Liver (tissue), 9 donors: ENCODE data around the gene WDR19. TPM values are rescaled to one million over a fixed set of nuclear protein-coding genes. Genes with fewer than 3 reads are reported as not detected.

ENCODE experiments used
- DNase-seq: peaks from one replicate; pipeline ENCODE4 v3.0.0-alpha.2; 2017; ENCODE audit warnings: low spot score
- H3K27ac ChIP-seq, 2 donors: one replicate each; pipeline ENCODE4 v1.7.0; 2013; ENCODE audit warnings: inconsistent platforms in 2 of 2, low read length in 2 of 2, control low read depth in 1 of 2, low read depth in 1 of 2, mild to moderate bottlenecking in 1 of 2
- H3K27me3 ChIP-seq, 4 donors: one replicate each; pipeline versions ENCODE4 v1.6.1 to v1.7.0; 2013; ENCODE audit warnings: low read length in 3 of 4, inconsistent platforms in 1 of 4, mild to moderate bottlenecking in 1 of 4, moderate library complexity in 1 of 4; ENCODE audit not compliant: control insufficient read depth in 4 of 4, insufficient read depth in 4 of 4
- H3K36me3 ChIP-seq, 4 donors: one replicate each; pipeline versions ENCODE4 v1.6.1 to v1.7.0; 2013; ENCODE audit warnings: low read length in 3 of 4, mild to moderate bottlenecking in 3 of 4, low read depth in 1 of 4, moderate library complexity in 1 of 4; ENCODE audit not compliant: control insufficient read depth in 4 of 4, insufficient read depth in 3 of 4
- H3K4me1 ChIP-seq, 4 donors: one replicate each; pipeline versions ENCODE4 v1.6.1 to v1.7.0; 2013; ENCODE audit warnings: low read length in 3 of 4, mild to moderate bottlenecking in 3 of 4, moderate library complexity in 1 of 4; ENCODE audit not compliant: control insufficient read depth in 4 of 4, insufficient read depth in 4 of 4
- H3K4me3 ChIP-seq, 3 donors: one replicate each; pipeline versions ENCODE4 v1.6.1 to v1.7.0; 2013; ENCODE audit warnings: low read length in 3 of 3, control low read depth in 1 of 3, low read depth in 1 of 3, mild to moderate bottlenecking in 1 of 3
- H3K9ac ChIP-seq, 2 donors: one replicate each; pipeline ENCODE4 v1.7.0; 2013; ENCODE audit warnings: low read length in 2 of 2, mild to moderate bottlenecking in 2 of 2, moderate library complexity in 2 of 2, control low read depth in 1 of 2, low read depth in 1 of 2
- H3K9me3 ChIP-seq, 4 donors: one replicate each; pipeline versions ENCODE4 v1.6.1 to v1.7.0; 2013; ENCODE audit warnings: low read length in 3 of 4; ENCODE audit not compliant: control insufficient read depth in 4 of 4
- CTCF ChIP-seq: fragments of 150-350 bp; IDR thresholded peaks from 2 replicates; pipeline ENCODE4 v1.5.1; 2017; ENCODE audit warnings: improper control_type of control experiment, low read depth, low read length; ENCODE audit not compliant: missing input control
- EGR1 ChIP-seq, 2 donors: IDR thresholded peaks; 2 replicates each; pipeline ENCODE4 v1.6.1; 2016 to 2018; ENCODE audit warnings: antibody characterized with exemption in 2 of 2, low read depth in 2 of 2
- FOXA1 ChIP-seq: IDR thresholded peaks from 2 replicates; pipeline ENCODE4 v1.6.1; 2016; ENCODE audit warnings: antibody characterized with exemption
- FOXA2 ChIP-seq: IDR thresholded peaks from 2 replicates; pipeline ENCODE4 v1.6.1; 2016; ENCODE audit warnings: antibody characterized with exemption
- GABPA ChIP-seq, 2 donors: IDR thresholded peaks in 1 of 2; conservative IDR thresholded peaks in 1 of 2; 2 replicates each; pipeline ENCODE4 v1.6.1; 2016; ENCODE audit warnings: antibody characterized with exemption in 2 of 2, mild to moderate bottlenecking in 1 of 2, moderate library complexity in 1 of 2
- HNF4A ChIP-seq, 2 donors: conservative IDR thresholded peaks; 2 replicates each; pipeline ENCODE4 v1.6.1; 2016; ENCODE audit warnings: antibody characterized with exemption in 2 of 2, mild to moderate bottlenecking in 2 of 2
- JUND ChIP-seq, 2 donors: IDR thresholded peaks; 2 replicates each; pipeline ENCODE4 v1.6.1; 2016; ENCODE audit warnings: antibody characterized with exemption in 2 of 2
- NR2F2 ChIP-seq: IDR thresholded peaks from 2 replicates; pipeline ENCODE4 v1.6.1; 2016; ENCODE audit warnings: antibody characterized with exemption
- RAD21 ChIP-seq, 2 donors: IDR thresholded peaks; 2 replicates each; pipeline ENCODE4 v1.6.1; 2016; ENCODE audit warnings: antibody characterized with exemption in 2 of 2, mild to moderate bottlenecking in 2 of 2
- RXRA ChIP-seq, 2 donors: IDR thresholded peaks; 2 replicates each; pipeline ENCODE4 v1.6.1; 2017 to 2018; ENCODE audit warnings: antibody characterized with exemption in 2 of 2, mild to moderate bottlenecking in 1 of 2
- SP1 ChIP-seq: IDR thresholded peaks from 2 replicates; pipeline ENCODE4 v1.6.1; 2018; ENCODE audit warnings: antibody characterized with exemption, mild to moderate bottlenecking
- TAF1 ChIP-seq: conservative IDR thresholded peaks from 2 replicates; pipeline ENCODE4 v1.6.1; 2016; ENCODE audit warnings: antibody characterized with exemption, mild to moderate bottlenecking
- YY1 ChIP-seq: IDR thresholded peaks from 2 replicates; pipeline ENCODE4 v1.6.1; 2016; ENCODE audit warnings: antibody characterized with exemption, mild to moderate bottlenecking
- WGBS: extraction: QIAGEN DNeasy Blood & Tissue Kit; methylation state at CpG from one replicate; pipeline ENCODE4 v1.1.7; 2013; 5-methylcytosine and 5-hydroxymethylcytosine counted together
- polyA plus RNA-seq, 2 donors: library from polyadenylated mRNA; stranded (reverse) in 1 of 2; unstranded in 1 of 2; fragments of 200-250 nt in 1 of 2; fragments of >200 nt in 1 of 2; fragmentation: Nextera tagmentation in 1 of 2; extraction: Ambion mirVana in 1 of 2; gene quantifications; one replicate each; pipeline versions ENCODE4 v1.2.1 to v1.2.3, GENCODE V29; 2013 to 2015
- total RNA-seq, 2 donors: library from RNA; depleted of rRNA; stranded (reverse); fragments of >200 nt; gene quantifications; one replicate each; pipeline ENCODE4 v1.2.3, GENCODE V29; 2014
- TF ChIP-seq, protein P1 (sequence below): IDR thresholded peaks from 2 replicates; pipeline ENCODE4 v1.6.1; 2016; ENCODE audit warnings: antibody characterized with exemption
- TF ChIP-seq, protein P2 (sequence below): IDR thresholded peaks from 2 replicates; pipeline ENCODE4 v1.6.1; 2016; ENCODE audit warnings: antibody characterized with exemption, mild to moderate bottlenecking
- TF ChIP-seq, protein P3 (sequence below): IDR thresholded peaks from 2 replicates; pipeline ENCODE4 v1.6.1; 2016; ENCODE audit warnings: antibody characterized with exemption
- TF ChIP-seq, protein P4 (sequence below): IDR thresholded peaks from 2 replicates; pipeline ENCODE4 v1.6.1; 2016; ENCODE audit warnings: antibody characterized with exemption
- donor health status: healthy.
- donor health status: healthy.
- donor health status: healthy.
- donor health status: healthy.
- donor health status: healthy.

Gene WDR19
- total and polyA plus RNA-seq, 4 donors = 9.5 to 34.3 (median 17.7) TPM

DNA sequence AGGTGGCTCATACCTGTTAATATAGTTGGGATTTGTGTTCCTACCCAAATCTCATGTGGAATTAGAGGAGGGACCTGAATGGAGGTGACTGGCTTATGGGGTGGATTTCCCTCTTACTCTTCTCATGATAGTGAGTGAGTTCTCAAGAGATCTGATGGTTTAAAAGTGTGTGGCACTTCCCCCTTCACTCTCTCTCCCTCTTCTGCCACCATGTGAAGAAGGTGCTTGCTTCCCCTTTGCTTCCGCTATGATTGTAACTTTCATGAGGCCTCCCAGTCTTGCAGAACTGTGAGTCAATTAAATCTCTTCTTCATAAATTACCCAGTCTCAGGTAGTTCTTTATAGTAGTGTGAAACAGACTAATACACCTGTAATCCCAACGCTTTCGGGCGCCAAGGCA is 28.3 kb upstream of the WDR19 start:
- TF ChIP-seq, protein P1, sequence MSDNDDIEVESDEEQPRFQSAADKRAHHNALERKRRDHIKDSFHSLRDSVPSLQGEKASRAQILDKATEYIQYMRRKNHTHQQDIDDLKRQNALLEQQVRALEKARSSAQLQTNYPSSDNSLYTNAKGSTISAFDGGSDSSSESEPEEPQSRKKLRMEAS = no peak
- no peak for TF ChIP-seq RAD21 (IDR thresholded peaks at IDR 0.05)
- TF ChIP-seq, protein P2, sequence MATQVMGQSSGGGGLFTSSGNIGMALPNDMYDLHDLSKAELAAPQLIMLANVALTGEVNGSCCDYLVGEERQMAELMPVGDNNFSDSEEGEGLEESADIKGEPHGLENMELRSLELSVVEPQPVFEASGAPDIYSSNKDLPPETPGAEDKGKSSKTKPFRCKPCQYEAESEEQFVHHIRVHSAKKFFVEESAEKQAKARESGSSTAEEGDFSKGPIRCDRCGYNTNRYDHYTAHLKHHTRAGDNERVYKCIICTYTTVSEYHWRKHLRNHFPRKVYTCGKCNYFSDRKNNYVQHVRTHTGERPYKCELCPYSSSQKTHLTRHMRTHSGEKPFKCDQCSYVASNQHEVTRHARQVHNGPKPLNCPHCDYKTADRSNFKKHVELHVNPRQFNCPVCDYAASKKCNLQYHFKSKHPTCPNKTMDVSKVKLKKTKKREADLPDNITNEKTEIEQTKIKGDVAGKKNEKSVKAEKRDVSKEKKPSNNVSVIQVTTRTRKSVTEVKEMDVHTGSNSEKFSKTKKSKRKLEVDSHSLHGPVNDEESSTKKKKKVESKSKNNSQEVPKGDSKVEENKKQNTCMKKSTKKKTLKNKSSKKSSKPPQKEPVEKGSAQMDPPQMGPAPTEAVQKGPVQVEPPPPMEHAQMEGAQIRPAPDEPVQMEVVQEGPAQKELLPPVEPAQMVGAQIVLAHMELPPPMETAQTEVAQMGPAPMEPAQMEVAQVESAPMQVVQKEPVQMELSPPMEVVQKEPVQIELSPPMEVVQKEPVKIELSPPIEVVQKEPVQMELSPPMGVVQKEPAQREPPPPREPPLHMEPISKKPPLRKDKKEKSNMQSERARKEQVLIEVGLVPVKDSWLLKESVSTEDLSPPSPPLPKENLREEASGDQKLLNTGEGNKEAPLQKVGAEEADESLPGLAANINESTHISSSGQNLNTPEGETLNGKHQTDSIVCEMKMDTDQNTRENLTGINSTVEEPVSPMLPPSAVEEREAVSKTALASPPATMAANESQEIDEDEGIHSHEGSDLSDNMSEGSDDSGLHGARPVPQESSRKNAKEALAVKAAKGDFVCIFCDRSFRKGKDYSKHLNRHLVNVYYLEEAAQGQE = no peak
- no peak for TF ChIP-seq FOXA1
- TF ChIP-seq YY1 = no peak
- TF ChIP-seq HNF4A (conservative IDR thresholded peaks at IDR 0.05) = no peak
- no peak for TF ChIP-seq FOXA2
- TF ChIP-seq NR2F2 = no peak
- TF ChIP-seq TAF1 = no peak
- H3K4me1 ChIP-seq = no peaks in the 10 kb centered on the region
- no peaks in the 10 kb centered on the region for H3K9me3 ChIP-seq
- WGBS = 94% methylated on average over 4 of the region's 4 CpGs
- no peaks in the 10 kb centered on the region for H3K36me3 ChIP-seq
- H3K4me3 ChIP-seq = no peak overlapping the region
- no peak overlapping the region for H3K27ac ChIP-seq
- no peak overlapping the region for H3K9ac ChIP-seq
- H3K27me3 ChIP-seq = no peaks in the 10 kb centered on the region
- DNase-seq = no peak

DNA sequence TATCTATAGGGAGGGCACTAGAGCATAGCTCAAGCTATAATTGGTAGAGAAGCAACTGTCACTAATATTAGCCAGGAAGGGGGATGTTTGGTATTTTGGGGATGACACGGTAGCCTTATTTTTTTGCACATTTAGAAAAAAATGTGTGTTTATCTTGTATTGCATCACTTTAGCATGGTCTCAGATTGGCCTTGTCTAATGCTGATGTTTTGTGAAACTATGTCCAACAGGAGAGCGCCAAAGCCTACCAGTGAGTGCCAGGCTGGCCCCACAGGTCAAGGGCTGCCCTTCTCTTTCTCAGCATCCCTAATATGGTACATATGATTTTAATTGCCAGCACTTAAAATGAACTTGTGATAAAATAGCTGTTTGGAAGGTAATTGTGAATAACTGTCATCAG is 24.8 kb upstream of the WDR19 start:
- no peak for DNase-seq
- H3K27me3 ChIP-seq = no peaks in the 10 kb centered on the region
- no peaks in the 10 kb centered on the region for H3K9me3 ChIP-seq
- TF ChIP-seq JUND (IDR thresholded peaks at IDR 0.05) (no peak), NR2F2 (no peak), CTCF (no peak), FOXA2 (no peak), TAF1 (no peak), EGR1 (IDR thresholded peaks at IDR 0.05; ENCODE audit: low read depth in 2 of 2) (no peak), RXRA (IDR thresholded peaks at IDR 0.05) (no peak), HNF4A (conservative IDR thresholded peaks at IDR 0.05) (no peak), SP1 (no peak), RAD21 (IDR thresholded peaks at IDR 0.05) (no peak), YY1 (no peak), GABPA (IDR thresholded peaks at IDR 0.05 in 1 of 2, conservative IDR thresholded peaks at IDR 0.05 in 1 of 2) (no peak)
- TF ChIP-seq, protein P3, sequence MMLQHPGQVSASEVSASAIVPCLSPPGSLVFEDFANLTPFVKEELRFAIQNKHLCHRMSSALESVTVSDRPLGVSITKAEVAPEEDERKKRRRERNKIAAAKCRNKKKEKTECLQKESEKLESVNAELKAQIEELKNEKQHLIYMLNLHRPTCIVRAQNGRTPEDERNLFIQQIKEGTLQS = no peak
- TF ChIP-seq, protein P2 = no peak
- TF ChIP-seq, protein P1 = no peak
- TF ChIP-seq, protein P4, sequence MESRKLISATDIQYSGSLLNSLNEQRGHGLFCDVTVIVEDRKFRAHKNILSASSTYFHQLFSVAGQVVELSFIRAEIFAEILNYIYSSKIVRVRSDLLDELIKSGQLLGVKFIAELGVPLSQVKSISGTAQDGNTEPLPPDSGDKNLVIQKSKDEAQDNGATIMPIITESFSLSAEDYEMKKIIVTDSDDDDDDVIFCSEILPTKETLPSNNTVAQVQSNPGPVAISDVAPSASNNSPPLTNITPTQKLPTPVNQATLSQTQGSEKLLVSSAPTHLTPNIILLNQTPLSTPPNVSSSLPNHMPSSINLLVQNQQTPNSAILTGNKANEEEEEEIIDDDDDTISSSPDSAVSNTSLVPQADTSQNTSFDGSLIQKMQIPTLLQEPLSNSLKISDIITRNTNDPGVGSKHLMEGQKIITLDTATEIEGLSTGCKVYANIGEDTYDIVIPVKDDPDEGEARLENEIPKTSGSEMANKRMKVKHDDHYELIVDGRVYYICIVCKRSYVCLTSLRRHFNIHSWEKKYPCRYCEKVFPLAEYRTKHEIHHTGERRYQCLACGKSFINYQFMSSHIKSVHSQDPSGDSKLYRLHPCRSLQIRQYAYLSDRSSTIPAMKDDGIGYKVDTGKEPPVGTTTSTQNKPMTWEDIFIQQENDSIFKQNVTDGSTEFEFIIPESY = no peak
- H3K27ac ChIP-seq = no peak overlapping the region
- H3K36me3 ChIP-seq = no peaks in the 10 kb centered on the region
- no peak overlapping the region for H3K4me3 ChIP-seq
- H3K4me1 ChIP-seq = no peaks in the 10 kb centered on the region
- no peak overlapping the region for H3K9ac ChIP-seq
- 55% methylated on average over 2 of the region's 2 CpGs for WGBS
